Measurements from ENCODE around the gene ANO1. TPM values are rescaled to one million over a fixed set of nuclear protein-coding genes. Genes with fewer than 3 reads are reported as not detected.

The ANO1 gene
- total RNA-seq, 4 donors from 2014 or later, result 6.8 to 72.6 (median 36.2) TPM

GRCh38 chr11:70185348-70186055 lies 107.4 kb downstream of the ANO1 start:
- intact Hi-C loops (cut with DNase I; ENCODE audit: low total_unique reads), result no loop called here
- Histone ChIP-seq H3K27me3 (no peaks in the 10 kb centered on the region), H3K4me1 (no peaks in the 10 kb centered on the region), H3K9me3 (no peaks in the 10 kb centered on the region), H3K4me3 (no peak overlapping the region), H3K27ac (no peak overlapping the region), H3K36me3 (no peaks in the 10 kb centered on the region)
- DNase-seq, result no peak
- TF ChIP-seq POLR2A (IDR thresholded peaks at IDR 0.05) (no peak), CTCF (IDR thresholded peaks at IDR 0.05) (no peak)

- Histone ChIP-seq H3K4me3 (no peak overlapping the region), H3K27ac (no peak overlapping the region), H3K4me1 (no peaks in the 10 kb centered on the region), H3K27me3 (no peaks in the 10 kb centered on the region), H3K9me3 (no peaks in the 10 kb centered on the region), H3K36me3 (no peaks in the 10 kb centered on the region)
- intact Hi-C loops (cut with DNase I; ENCODE audit: low total_unique reads), result no loop called here
- TF ChIP-seq POLR2A (IDR thresholded peaks at IDR 0.05), result no peak
- DNase-seq, result no peak
These were observed 108.3 kb downstream of the ANO1 start for GRCh38 chr11:70186420-70186819.

GRCh38 chr11:70186936-70187335 lies 108.8 kb downstream of the ANO1 start:
- H3K4me3 ChIP-seq, result no peak overlapping the region
- TF ChIP-seq CTCF (IDR thresholded peaks at IDR 0.05) (no peak), POLR2A (IDR thresholded peaks at IDR 0.05) (no peak)
- intact Hi-C loops (cut with DNase I; ENCODE audit: low total_unique reads), result no loop called here
- no peaks in the 10 kb centered on the region for H3K36me3 ChIP-seq
- no peak for DNase-seq
- H3K27me3 ChIP-seq, result no peaks in the 10 kb centered on the region
- no peaks in the 10 kb centered on the region for H3K9me3 ChIP-seq
- no peaks in the 10 kb centered on the region for H3K4me1 ChIP-seq
- no peak overlapping the region for H3K27ac ChIP-seq

GRCh38 chr11:70187771-70188170 lies 109.7 kb downstream of the ANO1 start:
- no peaks in the 10 kb centered on the region for H3K36me3 ChIP-seq
- TF ChIP-seq POLR2A (IDR thresholded peaks at IDR 0.05), result no peak
- no peaks in the 10 kb centered on the region for H3K27me3 ChIP-seq
- no peaks in the 10 kb centered on the region for H3K9me3 ChIP-seq
- intact Hi-C loops (cut with DNase I; ENCODE audit: low total_unique reads), result no loop called here
- no peak overlapping the region for H3K4me3 ChIP-seq
- no peaks in the 10 kb centered on the region for H3K4me1 ChIP-seq
- H3K27ac ChIP-seq, result no peak overlapping the region
- no peak for DNase-seq

GRCh38 chr11:70189622-70190021 lies 111.5 kb downstream of the ANO1 start:
- Histone ChIP-seq H3K27ac (no peak overlapping the region), H3K4me1 (no peaks in the 10 kb centered on the region), H3K4me3 (no peak overlapping the region), H3K27me3 (no peaks in the 10 kb centered on the region), H3K36me3 (no peaks in the 10 kb centered on the region), H3K9me3 (no peaks in the 10 kb centered on the region)
- TF ChIP-seq POLR2A (IDR thresholded peaks at IDR 0.05) (no peak), CTCF (IDR thresholded peaks at IDR 0.05) (no peak)
- no peak for DNase-seq
- intact Hi-C loops (cut with DNase I; ENCODE audit: low total_unique reads), result loop anchor here (5.0 kb wide), 1 partner anchor 272 kb away; no protein-coding TSS in a partner anchor

- intact Hi-C loops (cut with DNase I; ENCODE audit: low total_unique reads), result loop anchor here (5.0 kb wide), 1 partner anchor 274 kb away; no protein-coding TSS in a partner anchor
- Histone ChIP-seq H3K27me3 (no peaks in the 10 kb centered on the region), H3K4me3 (no peak overlapping the region), H3K27ac (no peak overlapping the region), H3K9me3 (no peaks in the 10 kb centered on the region), H3K36me3 (no peaks in the 10 kb centered on the region), H3K4me1 (no peaks in the 10 kb centered on the region)
- DNase-seq, result peak; percentile 63 to 66
- TF ChIP-seq POLR2A (IDR thresholded peaks at IDR 0.05), result no peak
- TF ChIP-seq CTCF (IDR thresholded peaks at IDR 0.05), result peak; percentile 89 to 94 (median 90)
These were observed 113.5 kb downstream of the ANO1 start for GRCh38 chr11:70191495-70192140.

Data from uterus (tissue), 4 donors.